Measurements from ENCODE around the gene CPED1. TPM values are rescaled to one million over a fixed set of nuclear protein-coding genes. Genes with fewer than 3 reads are reported as not detected.

Gene CPED1
- total RNA-seq, 2 donors from 2014 or later: 77.4 to 126 TPM

DNA sequence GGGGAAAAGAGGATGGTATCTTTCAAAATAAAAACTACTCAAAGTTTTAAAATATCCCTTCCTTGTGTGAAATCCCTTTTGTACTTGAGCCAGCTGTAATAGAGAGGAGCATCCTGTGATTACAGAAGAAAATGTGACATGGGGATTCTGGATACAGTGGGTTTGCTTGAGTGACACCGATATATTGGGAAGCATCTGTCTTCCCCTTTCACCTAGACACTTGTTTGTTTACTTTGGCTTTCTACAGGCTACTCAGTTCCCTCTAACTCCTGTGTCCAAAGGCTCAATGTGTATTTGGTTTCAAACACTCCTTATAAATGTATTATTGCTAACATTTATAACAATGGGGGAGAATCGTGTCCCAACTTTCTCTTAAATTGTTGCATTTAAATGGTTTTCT lies 24.4 kb downstream of the CPED1 start:
- TF ChIP-seq, protein P1, sequence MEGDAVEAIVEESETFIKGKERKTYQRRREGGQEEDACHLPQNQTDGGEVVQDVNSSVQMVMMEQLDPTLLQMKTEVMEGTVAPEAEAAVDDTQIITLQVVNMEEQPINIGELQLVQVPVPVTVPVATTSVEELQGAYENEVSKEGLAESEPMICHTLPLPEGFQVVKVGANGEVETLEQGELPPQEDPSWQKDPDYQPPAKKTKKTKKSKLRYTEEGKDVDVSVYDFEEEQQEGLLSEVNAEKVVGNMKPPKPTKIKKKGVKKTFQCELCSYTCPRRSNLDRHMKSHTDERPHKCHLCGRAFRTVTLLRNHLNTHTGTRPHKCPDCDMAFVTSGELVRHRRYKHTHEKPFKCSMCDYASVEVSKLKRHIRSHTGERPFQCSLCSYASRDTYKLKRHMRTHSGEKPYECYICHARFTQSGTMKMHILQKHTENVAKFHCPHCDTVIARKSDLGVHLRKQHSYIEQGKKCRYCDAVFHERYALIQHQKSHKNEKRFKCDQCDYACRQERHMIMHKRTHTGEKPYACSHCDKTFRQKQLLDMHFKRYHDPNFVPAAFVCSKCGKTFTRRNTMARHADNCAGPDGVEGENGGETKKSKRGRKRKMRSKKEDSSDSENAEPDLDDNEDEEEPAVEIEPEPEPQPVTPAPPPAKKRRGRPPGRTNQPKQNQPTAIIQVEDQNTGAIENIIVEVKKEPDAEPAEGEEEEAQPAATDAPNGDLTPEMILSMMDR (IDR thresholded peaks at IDR 0.05): no peak
- H3K4me3 ChIP-seq: no peak overlapping the region
- peaks cover 33 to 70% of the 10 kb centered on the region in 2 donors for H3K4me1 ChIP-seq (ENCODE audit: control insufficient read depth in 1 of 2, low read depth in 2 of 2)
- no peak for ATAC-seq (ENCODE audit: insufficient number of reproducible peaks, low FRiP score, low read depth)
- no peak overlapping the region for H3K27ac ChIP-seq
- H3K27me3 ChIP-seq (replicated peaks; ENCODE audit: insufficient read depth): no peaks in the 10 kb centered on the region
- H3K9me3 ChIP-seq: no peaks in the 10 kb centered on the region
- H3K36me3 ChIP-seq: no peaks in the 10 kb centered on the region
- no peak for DNase-seq (ENCODE audit: low spot score)

DNA sequence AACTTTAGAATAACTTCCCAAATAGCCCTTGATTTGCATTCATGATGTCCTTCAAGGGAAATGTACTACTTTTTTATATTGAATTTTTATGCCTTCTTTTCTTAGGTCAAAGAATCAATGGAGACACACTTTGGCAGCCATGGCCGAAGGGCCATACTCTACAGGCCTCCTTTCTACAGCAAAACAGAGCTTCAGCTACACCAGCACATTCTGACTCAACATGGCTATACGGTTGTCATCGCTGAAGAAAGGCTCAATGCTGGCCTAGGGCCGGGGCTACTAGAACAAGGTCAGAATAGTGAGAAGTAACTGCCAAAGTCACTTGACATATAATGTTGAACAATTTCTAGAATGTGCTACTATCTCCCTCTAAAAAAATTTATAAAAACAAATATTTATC lies 27.0 kb downstream of the CPED1 start:
- TF ChIP-seq, protein P1 (IDR thresholded peaks at IDR 0.05): no peak
- H3K27ac ChIP-seq: no peak overlapping the region
- DNase-seq (ENCODE audit: low spot score) (no peak), ATAC-seq (ENCODE audit: insufficient number of reproducible peaks, low FRiP score, low read depth) (no peak)
- H3K36me3 ChIP-seq: no peaks in the 10 kb centered on the region
- H3K4me1 ChIP-seq (ENCODE audit: control insufficient read depth in 1 of 2, low read depth in 2 of 2): peaks cover 51 to 73% of the 10 kb centered on the region in 2 donors
- H3K4me3 ChIP-seq: no peak overlapping the region
- H3K27me3 ChIP-seq (replicated peaks; ENCODE audit: insufficient read depth): no peaks in the 10 kb centered on the region
- H3K9me3 ChIP-seq: no peaks in the 10 kb centered on the region

DNA sequence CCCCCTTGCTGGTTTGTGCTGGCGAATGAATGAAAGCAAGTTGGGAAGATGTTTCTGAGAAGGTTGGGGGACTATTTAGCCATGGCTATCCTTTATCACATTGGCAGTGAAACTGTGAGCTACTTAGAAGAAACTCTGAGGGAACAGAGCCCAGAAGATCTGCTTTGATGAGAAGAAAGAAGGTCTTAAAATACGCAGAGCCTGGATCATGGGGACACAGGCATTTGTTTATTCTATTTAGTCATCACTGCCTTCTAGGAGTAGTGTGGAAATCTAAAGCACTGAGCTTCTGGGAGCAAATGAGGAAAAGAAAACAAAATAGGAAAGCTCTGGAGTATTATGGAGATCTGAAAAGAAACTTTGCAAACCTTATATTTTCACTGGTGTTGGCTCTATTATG lies 28.5 kb downstream of the CPED1 start:
- no peak overlapping the region for H3K4me3 ChIP-seq
- H3K27ac ChIP-seq: peak overlapping the region; percentile 25 to 32
- H3K9me3 ChIP-seq: no peaks in the 10 kb centered on the region
- DNase-seq (ENCODE audit: low spot score) (no peak), ATAC-seq (ENCODE audit: insufficient number of reproducible peaks, low FRiP score, low read depth) (peak; percentile 61)
- no peaks in the 10 kb centered on the region for H3K27me3 ChIP-seq (replicated peaks; ENCODE audit: insufficient read depth)
- H3K4me1 ChIP-seq (ENCODE audit: control insufficient read depth in 1 of 2, low read depth in 2 of 2): peaks cover 50 to 78% of the 10 kb centered on the region in 2 donors
- no peaks in the 10 kb centered on the region for H3K36me3 ChIP-seq
- TF ChIP-seq, protein P1 (IDR thresholded peaks at IDR 0.05): no peak

DNA sequence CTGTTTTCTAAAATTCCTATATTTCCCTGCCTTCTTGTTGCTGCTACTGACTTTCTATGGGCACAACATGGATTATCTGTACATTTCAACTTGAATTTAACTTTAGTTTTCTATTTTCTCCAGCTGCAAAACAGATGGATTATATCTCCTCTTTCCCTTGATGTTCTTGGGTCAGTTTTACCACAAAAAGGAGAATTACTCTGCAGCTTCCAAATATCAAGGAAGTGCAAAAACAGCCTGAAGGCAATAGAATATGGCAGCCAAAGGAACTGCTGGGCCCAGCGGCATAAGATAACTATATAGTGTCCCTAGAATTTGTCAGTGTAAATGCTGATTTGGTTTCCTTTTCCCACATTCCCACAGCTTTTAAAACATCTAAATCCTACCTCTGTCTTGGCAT lies 29.1 kb downstream of the CPED1 start:
- Histone ChIP-seq H3K36me3 (no peaks in the 10 kb centered on the region), H3K27me3 (replicated peaks; ENCODE audit: insufficient read depth) (no peaks in the 10 kb centered on the region), H3K27ac (peak overlapping the region; percentile 12 to 29), H3K9me3 (no peaks in the 10 kb centered on the region), H3K4me1 (ENCODE audit: control insufficient read depth in 1 of 2, low read depth in 2 of 2) (peaks cover 49 to 75% of the 10 kb centered on the region in 2 donors), H3K4me3 (no peak overlapping the region)
- DNase-seq (ENCODE audit: low spot score) (no peak), ATAC-seq (ENCODE audit: insufficient number of reproducible peaks, low FRiP score, low read depth) (no peak)
- TF ChIP-seq, protein P1 (IDR thresholded peaks at IDR 0.05): no peak

DNA sequence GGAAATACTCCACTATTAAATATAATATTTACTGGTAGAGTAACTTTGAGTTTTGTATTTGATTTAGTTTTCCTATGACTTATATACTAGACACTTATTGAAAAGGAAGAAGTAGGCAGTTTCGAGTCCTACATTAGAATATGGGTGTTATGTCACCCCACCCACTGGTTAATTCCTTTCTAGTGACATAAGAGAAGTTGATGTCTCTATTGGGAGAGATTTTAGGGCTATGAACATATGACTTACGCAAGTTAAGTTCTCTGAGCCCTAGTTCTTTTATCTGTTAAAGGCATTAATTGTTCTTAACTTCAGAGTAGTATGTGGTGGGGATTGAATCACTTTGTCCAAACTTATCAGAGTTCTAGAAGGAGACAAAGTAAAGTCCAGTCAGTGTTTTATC lies 30.5 kb downstream of the CPED1 start:
- ATAC-seq (ENCODE audit: insufficient number of reproducible peaks, low FRiP score, low read depth): no peak
- Histone ChIP-seq H3K4me1 (ENCODE audit: control insufficient read depth in 1 of 2, low read depth in 2 of 2) (peaks cover 49 to 78% of the 10 kb centered on the region in 2 donors), H3K9me3 (no peaks in the 10 kb centered on the region), H3K27ac (peak overlapping the region; percentile 57 to 65), H3K4me3 (no peak overlapping the region), H3K36me3 (no peaks in the 10 kb centered on the region), H3K27me3 (replicated peaks; ENCODE audit: insufficient read depth) (no peaks in the 10 kb centered on the region)
- TF ChIP-seq, protein P1 (IDR thresholded peaks at IDR 0.05): no peak
- no peak for DNase-seq (ENCODE audit: low spot score)
